Measurements from ENCODE around the gene HRH2.
"Not testable (repeated sequence)": the region's sequence is repeated elsewhere in the genome, so short reads cannot be mapped to it uniquely, and the experiment has no call there.

The HRH2 gene

GRCh38 chr5:175638305-175638704, 19.6 kb upstream of the HRH2 start:
- no peak for TF ChIP-seq CTCF (IDR thresholded peaks at IDR 0.05; ENCODE audit: control extremely low read depth, extremely low read depth, low read depth, missing control alignments)
- DNase-seq (ENCODE audit: extremely low spot score) = no peak
- ChIA-PET POLR2A (no interaction called here), CTCF (no interaction called here)

- no peak for TF ChIP-seq CTCF (IDR thresholded peaks at IDR 0.05; ENCODE audit: control extremely low read depth, extremely low read depth, low read depth, missing control alignments)
- ChIA-PET POLR2A (no interaction called here), CTCF (no interaction called here)
- DNase-seq (ENCODE audit: extremely low spot score) = no peak
Measured at GRCh38 chr5:175640106-175640775, 17.6 kb upstream of the HRH2 start.

- ChIA-PET POLR2A (no interaction called here), CTCF (interaction anchor here (1.3 kb wide), 1 partner anchor 9 kb away, joined by 3 read pairs; no protein-coding TSS in a partner anchor)
- no peak for TF ChIP-seq CTCF (IDR thresholded peaks at IDR 0.05; ENCODE audit: control extremely low read depth, extremely low read depth, low read depth, missing control alignments)
- DNase-seq (ENCODE audit: extremely low spot score) = no peak
Measured at GRCh38 chr5:175642998-175643397, 14.9 kb upstream of the HRH2 start.

GRCh38 chr5:175646251-175646650, 11.6 kb upstream of the HRH2 start:
- TF ChIP-seq CTCF (IDR thresholded peaks at IDR 0.05; ENCODE audit: control extremely low read depth, extremely low read depth, low read depth, missing control alignments) = no peak
- ChIA-PET POLR2A (no interaction called here), CTCF (no interaction called here)
- no peak for DNase-seq (ENCODE audit: extremely low spot score)

GRCh38 chr5:175649967-175650366, 7.9 kb upstream of the HRH2 start:
- CTCF ChIA-PET = no interaction called here

GRCh38 chr5:175650430-175651205, 7.3 kb upstream of the HRH2 start:
- DNase-seq (ENCODE audit: extremely low spot score); CTCF ChIA-PET; POLR2A ChIA-PET: not testable (repeated sequence)

More at GRCh38 chr5:175649967-175650366, 7.9 kb upstream of the HRH2 start:
- TF ChIP-seq CTCF (IDR thresholded peaks at IDR 0.05; ENCODE audit: control extremely low read depth, extremely low read depth, low read depth, missing control alignments) = no peak
- POLR2A ChIA-PET = no interaction called here
- no peak for DNase-seq (ENCODE audit: extremely low spot score)

Measured in GM10248 (cell line).